Neutrophil (primary cell): ENCODE measurements around the gene TFCP2L1.

Experiments
- H3K27ac ChIP-seq: fragments of 200-600 bp; sonication (generic); 2 replicates; pipeline ENCODE4 v1.5.1; 2016; ENCODE audit warnings: mild to moderate bottlenecking, moderate library complexity
- H3K27me3 ChIP-seq: fragments of 200-600 bp; sonication (generic); 2 replicates; pipeline ENCODE4 v1.6.0; 2016; ENCODE audit warnings: mild to moderate bottlenecking
- H3K36me3 ChIP-seq: fragments of 200-600 bp; sonication (generic); 2 replicates; pipeline ENCODE4 v1.5.1; 2017
- H3K4me1 ChIP-seq, 2 experiments: fragments of 200-600 bp in 1 of 2; sonication (generic) in 1 of 2; 1 replicate in 1 of 2; 2 replicates in 1 of 2; pipeline versions ENCODE4 v1.5.1 to v1.6.1; 2013 to 2016; ENCODE audit warnings: low read depth in 1 of 2, low read length in 1 of 2, mild to moderate bottlenecking in 1 of 2, moderate library complexity in 1 of 2; ENCODE audit not compliant: control insufficient read depth in 1 of 2, insufficient read depth in 1 of 2
- H3K4me3 ChIP-seq, 2 experiments: fragments of 200-600 bp in 1 of 2; sonication (generic) in 1 of 2; 1 replicate in 1 of 2; 2 replicates in 1 of 2; pipeline ENCODE4 v1.5.1; 2013 to 2016; ENCODE audit warnings: low read depth in 1 of 2, low read length in 1 of 2, mild to moderate bottlenecking in 1 of 2, moderate library complexity in 1 of 2
- H3K9me3 ChIP-seq: fragments of 200-600 bp; sonication (generic); 2 replicates; pipeline ENCODE4 v1.5.1; 2016
- TF ChIP-seq, protein P1 (sequence below): fragments of 200-600 bp; sonication (generic); IDR thresholded peaks from 2 replicates; pipeline ENCODE4 v1.5.1; 2016; ENCODE audit warnings: antibody characterized with exemption

TFCP2L1 gene

DNA sequence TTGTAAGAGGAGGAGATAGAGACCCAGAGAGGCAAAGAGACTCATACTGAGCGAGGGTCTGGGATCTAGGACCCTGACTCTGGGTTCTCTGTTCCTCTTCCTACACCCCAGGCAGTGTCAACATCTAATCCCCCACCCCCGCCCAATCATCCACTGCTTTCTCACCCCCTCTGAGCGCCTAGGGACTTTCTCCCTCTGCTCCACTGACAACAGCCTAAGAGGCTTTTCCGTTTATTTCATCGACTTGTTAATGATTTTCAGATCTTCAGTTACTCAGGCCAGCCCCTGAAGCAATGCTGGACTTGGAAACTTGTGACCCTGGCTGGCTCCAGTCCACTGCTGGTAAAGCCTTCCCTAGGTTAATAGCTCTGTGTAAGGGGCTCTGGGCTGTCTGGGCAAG, 65.1 kb downstream of the TFCP2L1 start:
- no peaks in the 10 kb centered on the region for H3K9me3 ChIP-seq
- no peak overlapping the region for H3K4me3 ChIP-seq
- no peaks in the 10 kb centered on the region for H3K36me3 ChIP-seq
- no peaks in the 10 kb centered on the region for H3K4me1 ChIP-seq
- H3K27ac ChIP-seq, result no peak overlapping the region
- TF ChIP-seq, protein P1, sequence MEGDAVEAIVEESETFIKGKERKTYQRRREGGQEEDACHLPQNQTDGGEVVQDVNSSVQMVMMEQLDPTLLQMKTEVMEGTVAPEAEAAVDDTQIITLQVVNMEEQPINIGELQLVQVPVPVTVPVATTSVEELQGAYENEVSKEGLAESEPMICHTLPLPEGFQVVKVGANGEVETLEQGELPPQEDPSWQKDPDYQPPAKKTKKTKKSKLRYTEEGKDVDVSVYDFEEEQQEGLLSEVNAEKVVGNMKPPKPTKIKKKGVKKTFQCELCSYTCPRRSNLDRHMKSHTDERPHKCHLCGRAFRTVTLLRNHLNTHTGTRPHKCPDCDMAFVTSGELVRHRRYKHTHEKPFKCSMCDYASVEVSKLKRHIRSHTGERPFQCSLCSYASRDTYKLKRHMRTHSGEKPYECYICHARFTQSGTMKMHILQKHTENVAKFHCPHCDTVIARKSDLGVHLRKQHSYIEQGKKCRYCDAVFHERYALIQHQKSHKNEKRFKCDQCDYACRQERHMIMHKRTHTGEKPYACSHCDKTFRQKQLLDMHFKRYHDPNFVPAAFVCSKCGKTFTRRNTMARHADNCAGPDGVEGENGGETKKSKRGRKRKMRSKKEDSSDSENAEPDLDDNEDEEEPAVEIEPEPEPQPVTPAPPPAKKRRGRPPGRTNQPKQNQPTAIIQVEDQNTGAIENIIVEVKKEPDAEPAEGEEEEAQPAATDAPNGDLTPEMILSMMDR, result no peak
- no peaks in the 10 kb centered on the region for H3K27me3 ChIP-seq

DNA sequence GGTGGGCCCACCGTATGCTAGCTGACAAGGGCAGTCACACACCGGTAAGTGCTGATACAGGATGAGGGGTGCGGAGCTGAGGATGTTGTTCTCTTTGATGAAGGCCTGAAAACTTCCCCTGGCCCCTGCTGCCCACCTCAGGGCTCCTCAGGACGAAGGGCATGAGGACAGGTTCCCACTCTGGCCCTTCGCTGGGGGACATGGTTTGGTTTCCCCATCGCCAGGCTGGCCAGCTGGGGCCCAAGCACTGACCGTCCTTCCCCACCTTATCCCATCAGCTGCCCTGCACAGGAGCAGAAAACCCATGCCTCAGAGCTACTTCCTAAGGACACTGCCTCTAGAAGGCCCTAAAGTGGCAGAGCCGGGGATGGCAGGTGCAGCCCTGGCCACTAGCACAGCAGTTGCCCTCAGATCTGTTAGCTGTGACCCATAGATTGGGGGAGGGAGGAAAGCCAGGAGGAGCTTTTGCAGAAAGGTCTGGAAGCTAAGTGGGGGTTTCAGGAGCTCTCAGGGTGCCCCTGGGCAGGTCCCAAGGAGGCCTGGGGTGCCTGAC, 66.5 kb downstream of the TFCP2L1 start:
- H3K4me1 ChIP-seq, result no peaks in the 10 kb centered on the region
- H3K27me3 ChIP-seq, result no peaks in the 10 kb centered on the region
- H3K9me3 ChIP-seq, result no peaks in the 10 kb centered on the region
- no peak overlapping the region for H3K27ac ChIP-seq
- H3K4me3 ChIP-seq, result no peak overlapping the region
- TF ChIP-seq, protein P1, result no peak
- H3K36me3 ChIP-seq, result no peaks in the 10 kb centered on the region

DNA sequence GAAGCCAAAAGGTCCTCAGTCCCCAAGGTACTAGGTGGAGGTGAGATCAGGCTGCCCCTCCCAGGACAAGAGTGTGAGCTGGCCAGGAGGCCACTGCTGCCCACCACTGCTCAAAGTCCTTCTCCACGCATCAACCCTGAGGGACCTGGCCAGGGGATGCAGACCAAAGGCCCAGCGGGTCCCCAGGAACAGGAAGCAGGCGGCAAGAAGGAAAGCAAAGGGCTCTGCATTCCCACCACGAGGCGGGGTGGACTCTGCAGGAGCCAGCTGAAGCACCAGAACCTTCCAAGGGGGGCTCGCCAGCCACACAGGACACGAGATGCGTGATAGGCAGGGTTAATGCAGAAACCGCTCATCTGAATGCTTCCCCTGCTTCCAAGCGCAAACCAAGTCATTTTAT, 67.4 kb downstream of the TFCP2L1 start:
- H3K27me3 ChIP-seq, result no peaks in the 10 kb centered on the region
- TF ChIP-seq, protein P1, result no peak

DNA sequence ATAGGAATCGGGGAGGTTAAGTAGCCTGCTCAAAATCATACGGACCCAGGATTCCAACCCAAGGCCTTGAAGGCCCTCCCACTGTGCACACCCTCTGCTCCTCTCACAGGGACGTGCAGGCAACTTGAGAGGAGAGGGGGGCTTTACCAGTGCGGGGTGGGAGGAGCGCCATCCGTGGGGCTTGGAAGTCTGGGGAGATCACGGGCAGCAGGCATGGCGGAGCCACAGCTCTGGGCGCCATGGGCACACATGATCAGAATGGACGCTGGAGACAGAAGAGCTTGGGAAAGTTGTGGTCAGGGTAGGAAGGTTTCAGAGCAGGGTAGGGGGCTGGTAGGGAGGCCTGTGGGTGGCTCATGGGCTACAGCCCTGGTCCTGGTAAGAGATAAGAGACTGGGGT, 70.7 kb downstream of the TFCP2L1 start:
- no peak overlapping the region for H3K27ac ChIP-seq
- TF ChIP-seq, protein P1, result no peak
- H3K4me1 ChIP-seq, result no peaks in the 10 kb centered on the region
- H3K9me3 ChIP-seq, result no peaks in the 10 kb centered on the region
- no peak overlapping the region for H3K4me3 ChIP-seq
- no peaks in the 10 kb centered on the region for H3K36me3 ChIP-seq
- no peaks in the 10 kb centered on the region for H3K27me3 ChIP-seq

More for the DNA sequence above, 67.4 kb downstream of the TFCP2L1 start:
- Histone ChIP-seq H3K27ac (no peak overlapping the region), H3K4me1 (no peaks in the 10 kb centered on the region), H3K9me3 (no peaks in the 10 kb centered on the region), H3K4me3 (no peak overlapping the region), H3K36me3 (no peaks in the 10 kb centered on the region)

DNA sequence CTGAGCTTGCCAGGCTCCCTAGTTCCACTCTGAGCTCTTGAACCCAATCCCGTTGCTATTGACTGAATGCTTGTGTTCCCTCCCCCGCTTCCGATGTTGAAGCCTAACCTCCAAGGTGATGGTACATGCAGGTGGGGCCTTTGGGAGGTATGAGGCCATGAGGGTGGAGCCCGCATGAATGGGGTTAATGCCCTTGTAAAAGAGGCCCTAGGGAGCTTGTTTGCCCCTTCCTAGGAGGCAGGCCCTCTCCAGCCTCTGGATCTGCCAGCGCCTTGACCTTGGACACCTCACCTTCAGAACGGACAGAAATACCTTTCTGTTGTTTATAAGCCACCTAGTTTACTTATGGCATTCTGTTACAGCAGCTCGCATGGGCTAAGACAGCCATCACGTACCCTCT, 71.6 kb downstream of the TFCP2L1 start:
- no peak overlapping the region for H3K4me3 ChIP-seq
- no peaks in the 10 kb centered on the region for H3K4me1 ChIP-seq
- no peak overlapping the region for H3K27ac ChIP-seq
- no peaks in the 10 kb centered on the region for H3K27me3 ChIP-seq
- no peaks in the 10 kb centered on the region for H3K9me3 ChIP-seq
- H3K36me3 ChIP-seq, result no peaks in the 10 kb centered on the region
- TF ChIP-seq, protein P1, result no peak
